GM19455 (cell line): ENCODE data around the gene EXOC3.

Experiments used
- ATAC-seq: cut with Tn5 transposase; IDR thresholded peaks from one replicate; pipeline ENCODE4 v1.9.1; 2021; ENCODE audit not compliant: unreplicated experiment

Gene EXOC3

DNA sequence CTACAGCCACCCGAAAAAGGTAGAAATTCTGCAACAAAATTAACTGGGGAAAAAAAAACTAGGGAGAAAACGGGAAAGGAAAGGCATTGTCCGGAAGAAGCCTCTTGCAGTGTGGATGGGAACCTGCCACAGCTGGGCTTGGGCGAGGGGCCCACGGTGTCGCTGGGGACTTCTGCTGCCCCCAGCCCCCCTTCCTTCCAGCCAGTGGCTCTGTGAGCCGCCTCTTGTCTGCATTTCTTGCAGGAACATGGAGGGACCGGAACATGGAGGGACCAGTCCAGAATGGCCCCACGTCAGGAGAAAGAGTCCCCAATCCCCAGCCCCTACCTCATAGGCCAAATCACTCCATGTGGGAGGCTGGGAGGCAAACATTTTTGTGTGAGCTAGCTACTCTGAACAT is 36.9 kb upstream of the EXOC3 start:
- no peak for ATAC-seq

DNA sequence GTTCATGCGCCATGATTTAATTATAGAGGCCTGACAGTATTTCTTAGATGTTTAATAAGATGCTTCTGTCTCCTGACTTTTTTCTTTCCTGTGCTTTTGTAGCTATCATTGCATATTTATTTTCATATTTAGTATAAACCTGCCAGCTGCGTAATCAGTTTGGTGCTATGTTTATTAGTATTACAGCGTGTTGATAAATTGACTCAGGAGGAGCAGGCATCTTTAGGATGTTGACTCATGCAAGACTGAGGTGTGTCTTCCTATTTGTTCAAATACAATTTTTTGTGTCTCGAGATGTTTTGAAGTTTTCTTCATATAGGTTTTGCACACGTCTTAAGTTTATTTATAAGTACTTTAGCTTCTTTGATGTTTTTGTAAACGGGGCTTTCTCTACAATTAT is 35.9 kb upstream of the EXOC3 start:
- no peak for ATAC-seq

- ATAC-seq, result no peak
Observed at GRCh38 chr5:407801-408268, 35.1 kb upstream of the EXOC3 start.

- no peak for ATAC-seq
Observed at GRCh38 chr5:410911-411517, 32.0 kb upstream of the EXOC3 start.

GRCh38 chr5:411728-412127 is 31.2 kb upstream of the EXOC3 start:
- ATAC-seq, result no peak

- peak; percentile 60 for ATAC-seq
Observed at GRCh38 chr5:414991-415927, 27.7 kb upstream of the EXOC3 start.

DNA sequence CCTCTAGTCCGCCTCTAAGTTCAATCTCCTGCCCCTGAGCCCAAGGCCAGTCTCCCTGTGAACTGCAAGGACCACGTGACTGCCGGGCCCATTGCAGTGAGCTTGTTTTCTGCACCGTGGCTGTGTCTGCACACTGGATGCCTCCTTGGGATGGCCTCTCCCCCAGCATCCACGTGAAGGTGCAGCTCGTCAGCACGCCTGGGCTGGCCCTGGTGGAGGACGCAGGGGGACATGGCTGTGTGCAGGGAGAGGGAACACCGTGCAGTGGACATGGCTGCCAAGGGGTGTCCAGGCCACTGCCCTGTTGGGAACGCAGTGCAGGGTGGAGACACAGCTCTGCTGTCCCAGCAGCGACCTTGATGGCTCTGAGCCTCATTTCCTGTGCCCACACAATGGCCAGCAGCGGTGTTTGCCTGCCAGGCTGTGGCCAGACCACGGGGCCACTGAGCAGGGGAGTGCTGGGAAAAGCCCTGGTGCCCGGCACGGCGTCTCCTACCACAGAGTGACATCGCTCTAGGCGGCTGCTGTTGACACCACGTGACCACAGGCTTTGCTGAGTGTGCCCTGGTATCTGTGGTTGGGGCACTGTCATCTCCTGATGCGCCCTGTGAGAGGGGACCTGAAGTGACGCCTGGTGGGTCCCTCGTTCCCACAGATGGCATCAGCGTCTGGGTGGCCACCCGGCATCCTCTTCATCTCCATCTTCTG is 26.9 kb upstream of the EXOC3 start:
- ATAC-seq, result peak; percentile 20

DNA sequence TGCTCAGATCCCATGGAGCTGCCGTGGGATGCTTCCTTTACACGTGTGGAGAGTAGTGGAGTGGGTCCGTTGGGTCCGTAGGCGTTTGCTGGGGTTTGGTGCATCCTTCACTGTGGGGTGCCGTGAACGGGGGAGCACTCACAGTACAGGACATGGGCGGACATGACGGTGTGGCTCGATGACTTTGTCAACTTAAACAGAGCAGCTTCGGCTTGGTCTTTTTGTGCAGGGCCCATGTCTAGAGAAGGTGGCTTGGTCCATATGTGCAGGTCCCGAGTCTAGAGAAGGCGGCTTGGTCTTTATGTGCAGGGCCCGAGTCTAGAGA is 26.4 kb upstream of the EXOC3 start:
- ATAC-seq, result no peak

GRCh38 chr5:417301-418161 is 25.4 kb upstream of the EXOC3 start:
- ATAC-seq, result no peak

- ATAC-seq, result no peak
Observed at GRCh38 chr5:418162-419121, 24.5 kb upstream of the EXOC3 start.

DNA sequence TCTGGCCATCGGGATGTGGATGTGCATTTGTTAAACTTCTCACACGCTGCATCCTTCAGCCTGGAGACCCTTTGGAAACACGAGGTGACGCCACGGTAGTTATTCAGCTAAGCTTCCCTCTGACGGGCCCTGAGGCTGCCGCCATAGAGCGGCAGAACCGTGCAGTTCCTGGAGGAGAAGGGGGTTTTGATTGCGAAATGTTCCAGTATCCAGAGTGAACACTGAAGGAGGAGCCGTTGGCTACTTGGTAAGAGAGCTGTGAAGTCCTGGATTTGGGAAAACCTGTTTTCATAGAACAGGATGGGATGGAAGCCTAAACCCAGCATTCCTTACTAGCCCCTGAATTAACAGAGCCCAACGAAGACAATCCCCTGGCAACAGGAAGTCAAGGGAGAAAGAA is 23.0 kb upstream of the EXOC3 start:
- no peak for ATAC-seq

- no peak for ATAC-seq
Observed at GRCh38 chr5:420632-421286, 22.2 kb upstream of the EXOC3 start.

- no peak for ATAC-seq
Observed at GRCh38 chr5:421287-421880, 21.6 kb upstream of the EXOC3 start.

DNA sequence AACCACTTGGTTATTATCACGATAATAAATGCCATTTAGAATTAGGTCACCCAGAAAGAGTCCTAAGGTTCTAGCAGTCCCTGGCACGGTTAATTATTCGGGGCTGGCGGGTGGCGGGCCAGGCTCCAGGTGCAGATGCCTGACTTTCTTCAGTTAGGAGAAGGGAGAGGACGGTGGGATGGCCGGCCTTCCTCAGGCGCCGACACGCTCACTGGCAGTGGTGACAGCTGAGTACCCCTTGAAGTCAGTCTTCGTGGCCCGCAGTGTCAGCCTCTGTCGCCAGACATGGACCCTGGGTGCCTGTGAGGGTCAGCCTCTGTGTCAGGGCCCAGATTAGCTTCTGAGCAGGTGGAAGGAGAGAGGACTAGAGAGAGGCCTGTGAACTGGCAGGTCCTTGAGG is 21.1 kb upstream of the EXOC3 start:
- no peak for ATAC-seq

- no peak for ATAC-seq
Observed at GRCh38 chr5:422323-423232, 20.4 kb upstream of the EXOC3 start.

DNA sequence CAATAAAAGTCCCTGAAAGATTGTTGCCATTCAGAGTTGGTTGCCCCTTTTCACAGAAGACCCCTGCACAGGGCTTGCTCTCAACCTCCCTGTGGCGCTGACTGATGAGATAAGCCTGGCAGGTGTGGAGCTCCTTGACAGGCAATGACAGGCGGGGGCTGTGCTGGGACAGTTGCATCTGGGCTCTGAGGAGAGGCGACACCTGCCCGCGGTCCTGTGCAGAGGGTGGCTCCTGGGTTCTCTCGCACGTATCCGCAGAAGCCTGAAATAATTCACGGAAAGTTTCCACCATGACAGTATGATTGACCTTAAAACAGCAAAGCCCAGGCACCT is 19.8 kb upstream of the EXOC3 start:
- no peak for ATAC-seq

DNA sequence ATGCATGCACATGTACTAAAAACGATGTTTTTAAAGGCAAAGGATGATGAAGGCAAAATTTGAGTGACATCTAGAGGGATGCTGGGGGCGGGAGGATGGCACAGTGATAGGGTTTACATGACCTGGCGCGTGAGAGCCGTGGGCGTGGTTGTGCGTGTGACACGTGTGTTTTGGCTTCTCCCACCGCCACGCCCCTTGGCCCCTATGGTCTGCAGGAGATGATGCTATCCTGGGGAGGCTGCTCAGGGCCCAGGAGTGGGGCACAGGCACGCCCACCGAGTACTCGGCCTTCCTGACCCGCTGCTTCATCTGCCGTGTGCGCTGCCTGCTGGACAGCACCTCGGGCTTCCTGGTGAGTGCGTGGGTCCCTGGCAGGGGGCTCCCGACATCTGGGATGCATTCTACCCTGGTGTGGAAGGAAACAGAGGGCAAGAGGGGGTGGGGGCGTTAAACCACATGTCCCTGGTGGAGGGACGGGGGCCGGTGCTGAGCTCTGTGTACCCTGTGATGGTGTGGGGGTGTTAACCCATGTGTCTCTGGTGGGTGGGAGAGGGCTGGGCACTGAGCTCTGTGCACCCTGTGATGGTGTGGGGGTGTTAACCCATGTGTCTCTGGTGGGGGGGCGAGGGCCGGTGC is 19.2 kb upstream of the EXOC3 start:
- ATAC-seq, result no peak
